Measurements from ENCODE around the gene EFCAB6.

DNA sequence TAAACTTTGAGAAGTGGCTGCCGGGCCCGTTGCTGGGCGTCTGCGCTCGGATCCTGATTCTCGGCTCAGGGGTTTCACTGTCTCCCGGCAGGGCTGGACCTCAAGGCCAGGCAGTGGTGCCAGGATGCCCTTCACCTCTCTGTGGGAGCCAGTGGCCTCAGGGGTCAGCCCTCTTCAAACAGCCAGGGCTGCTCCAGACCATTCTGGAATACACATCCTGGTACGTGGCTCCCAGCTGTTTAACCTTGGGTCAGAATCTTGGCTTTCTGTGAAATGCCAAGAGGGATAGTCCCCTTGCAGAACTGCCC lies 329.8 kb downstream of the EFCAB6 start:
- TF ChIP-seq, protein P1, sequence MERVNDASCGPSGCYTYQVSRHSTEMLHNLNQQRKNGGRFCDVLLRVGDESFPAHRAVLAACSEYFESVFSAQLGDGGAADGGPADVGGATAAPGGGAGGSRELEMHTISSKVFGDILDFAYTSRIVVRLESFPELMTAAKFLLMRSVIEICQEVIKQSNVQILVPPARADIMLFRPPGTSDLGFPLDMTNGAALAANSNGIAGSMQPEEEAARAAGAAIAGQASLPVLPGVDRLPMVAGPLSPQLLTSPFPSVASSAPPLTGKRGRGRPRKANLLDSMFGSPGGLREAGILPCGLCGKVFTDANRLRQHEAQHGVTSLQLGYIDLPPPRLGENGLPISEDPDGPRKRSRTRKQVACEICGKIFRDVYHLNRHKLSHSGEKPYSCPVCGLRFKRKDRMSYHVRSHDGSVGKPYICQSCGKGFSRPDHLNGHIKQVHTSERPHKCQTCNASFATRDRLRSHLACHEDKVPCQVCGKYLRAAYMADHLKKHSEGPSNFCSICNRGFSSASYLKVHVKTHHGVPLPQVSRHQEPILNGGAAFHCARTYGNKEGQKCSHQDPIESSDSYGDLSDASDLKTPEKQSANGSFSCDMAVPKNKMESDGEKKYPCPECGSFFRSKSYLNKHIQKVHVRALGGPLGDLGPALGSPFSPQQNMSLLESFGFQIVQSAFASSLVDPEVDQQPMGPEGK (CRISPR knock-in tag; IDR thresholded peaks at IDR 0.05; ENCODE audit: borderline replicate concordance): no peak
- no peak for TF ChIP-seq TCF4 (CRISPR knock-in tag; IDR thresholded peaks at IDR 0.05; ENCODE audit: borderline replicate concordance)
- no peak for TF ChIP-seq TOX (CRISPR knock-in tag; IDR thresholded peaks at IDR 0.05; ENCODE audit: borderline replicate concordance)
- TF ChIP-seq, protein P2, sequence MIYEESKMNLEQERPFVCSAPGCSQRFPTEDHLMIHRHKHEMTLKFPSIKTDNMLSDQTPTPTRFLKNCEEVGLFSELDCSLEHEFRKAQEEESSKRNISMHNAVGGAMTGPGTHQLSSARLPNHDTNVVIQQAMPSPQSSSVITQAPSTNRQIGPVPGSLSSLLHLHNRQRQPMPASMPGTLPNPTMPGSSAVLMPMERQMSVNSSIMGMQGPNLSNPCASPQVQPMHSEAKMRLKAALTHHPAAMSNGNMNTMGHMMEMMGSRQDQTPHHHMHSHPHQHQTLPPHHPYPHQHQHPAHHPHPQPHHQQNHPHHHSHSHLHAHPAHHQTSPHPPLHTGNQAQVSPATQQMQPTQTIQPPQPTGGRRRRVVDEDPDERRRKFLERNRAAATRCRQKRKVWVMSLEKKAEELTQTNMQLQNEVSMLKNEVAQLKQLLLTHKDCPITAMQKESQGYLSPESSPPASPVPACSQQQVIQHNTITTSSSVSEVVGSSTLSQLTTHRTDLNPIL (CRISPR knock-in tag; IDR thresholded peaks at IDR 0.05; ENCODE audit: low read depth): no peak
- no peak for TF ChIP-seq ZFP3 (CRISPR knock-in tag; IDR thresholded peaks at IDR 0.05)
- TF ChIP-seq ZNF565 (CRISPR knock-in tag; conservative IDR thresholded peaks at IDR 0.05; ENCODE audit: low read depth): no peak
- no peak for TF ChIP-seq ZFP30 (CRISPR knock-in tag; IDR thresholded peaks at IDR 0.05)
- no peak for TF ChIP-seq ZNF70 (CRISPR knock-in tag; IDR thresholded peaks at IDR 0.05)
- TF ChIP-seq, protein P3, sequence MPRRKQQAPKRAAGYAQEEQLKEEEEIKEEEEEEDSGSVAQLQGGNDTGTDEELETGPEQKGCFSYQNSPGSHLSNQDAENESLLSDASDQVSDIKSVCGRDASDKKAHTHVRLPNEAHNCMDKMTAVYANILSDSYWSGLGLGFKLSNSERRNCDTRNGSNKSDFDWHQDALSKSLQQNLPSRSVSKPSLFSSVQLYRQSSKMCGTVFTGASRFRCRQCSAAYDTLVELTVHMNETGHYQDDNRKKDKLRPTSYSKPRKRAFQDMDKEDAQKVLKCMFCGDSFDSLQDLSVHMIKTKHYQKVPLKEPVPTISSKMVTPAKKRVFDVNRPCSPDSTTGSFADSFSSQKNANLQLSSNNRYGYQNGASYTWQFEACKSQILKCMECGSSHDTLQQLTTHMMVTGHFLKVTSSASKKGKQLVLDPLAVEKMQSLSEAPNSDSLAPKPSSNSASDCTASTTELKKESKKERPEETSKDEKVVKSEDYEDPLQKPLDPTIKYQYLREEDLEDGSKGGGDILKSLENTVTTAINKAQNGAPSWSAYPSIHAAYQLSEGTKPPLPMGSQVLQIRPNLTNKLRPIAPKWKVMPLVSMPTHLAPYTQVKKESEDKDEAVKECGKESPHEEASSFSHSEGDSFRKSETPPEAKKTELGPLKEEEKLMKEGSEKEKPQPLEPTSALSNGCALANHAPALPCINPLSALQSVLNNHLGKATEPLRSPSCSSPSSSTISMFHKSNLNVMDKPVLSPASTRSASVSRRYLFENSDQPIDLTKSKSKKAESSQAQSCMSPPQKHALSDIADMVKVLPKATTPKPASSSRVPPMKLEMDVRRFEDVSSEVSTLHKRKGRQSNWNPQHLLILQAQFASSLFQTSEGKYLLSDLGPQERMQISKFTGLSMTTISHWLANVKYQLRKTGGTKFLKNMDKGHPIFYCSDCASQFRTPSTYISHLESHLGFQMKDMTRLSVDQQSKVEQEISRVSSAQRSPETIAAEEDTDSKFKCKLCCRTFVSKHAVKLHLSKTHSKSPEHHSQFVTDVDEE (CRISPR knock-in tag; IDR thresholded peaks at IDR 0.05): no peak
- no peak for TF ChIP-seq ESRRG (CRISPR knock-in tag; IDR thresholded peaks at IDR 0.05)
- TF ChIP-seq ARNTL (CRISPR knock-in tag; IDR thresholded peaks at IDR 0.05; ENCODE audit: borderline replicate concordance, low read depth): no peak
- no peak for TF ChIP-seq ZC3H10 (CRISPR knock-in tag; IDR thresholded peaks at IDR 0.05)

Data from SK-N-SH treated with all-trans-retinoic acid at 6 μM for 48 hours (cell line).